Heart left ventricle (tissue), 16 donors: ENCODE measurements around the gene DCAF15. TPM values are rescaled to one million over a fixed set of nuclear protein-coding genes. Genes with fewer than 3 reads are reported as not detected.

Experiments used
- ATAC-seq, 4 donors: fragments of 200-7000 bp; cut with Tn5 transposase; one replicate each; pipeline ENCODE4 v1.9.1; 2020 to 2022; ENCODE audit warnings: moderate library complexity in 4 of 4, mild to moderate bottlenecking in 3 of 4, moderate number of reproducible peaks in 1 of 4
- DNase-seq, 5 donors: peaks; one replicate each; pipeline ENCODE4 v3.0.0-alpha.2; 2020
- H3K27ac ChIP-seq, 12 donors: fragments of 200-600 bp; sonication (generic) in 4 of 12; one replicate each; pipeline versions ENCODE4 v1.5.0 to v1.8.0; 2016 to 2022; ENCODE audit warnings: mild to moderate bottlenecking in 2 of 12
- H3K27me3 ChIP-seq, 9 donors: fragments of 200-600 bp; sonication (generic) in 2 of 9; one replicate each; pipeline versions ENCODE4 v1.5.1 to v1.8.0; 2016 to 2022; ENCODE audit warnings: mild to moderate bottlenecking in 3 of 9
- H3K36me3 ChIP-seq, 9 donors: fragments of 200-600 bp; sonication (generic) in 2 of 9; one replicate each; pipeline versions ENCODE4 v1.5.0 to v1.8.0; 2018 to 2022; ENCODE audit warnings: mild to moderate bottlenecking in 2 of 9
- H3K4me1 ChIP-seq, 12 donors: fragments of 200-600 bp; sonication (generic) in 4 of 12; one replicate each; pipeline versions ENCODE4 v1.5.0 to v1.8.0; 2016 to 2022; ENCODE audit warnings: mild to moderate bottlenecking in 3 of 12
- H3K4me3 ChIP-seq, 12 donors: fragments of 200-600 bp; sonication (generic) in 4 of 12; one replicate each; pipeline versions ENCODE4 v1.5.0 to v1.8.0; 2017 to 2022; ENCODE audit warnings: mild to moderate bottlenecking in 9 of 12, moderate library complexity in 4 of 12
- H3K9me3 ChIP-seq, 12 donors: fragments of 200-600 bp; sonication (generic) in 4 of 12; one replicate each; pipeline versions ENCODE4 v1.5.0 to v1.8.0; 2016 to 2022; ENCODE audit warnings: mild to moderate bottlenecking in 1 of 12
- CTCF ChIP-seq, 12 donors: fragments of 200-600 bp; sonication (generic) in 4 of 12; IDR thresholded peaks; one replicate each; pipeline versions ENCODE4 v1.5.0 to v1.8.0; 2018 to 2022; ENCODE audit warnings: antibody characterized with exemption in 12 of 12, mild to moderate bottlenecking in 5 of 12
- POLR2A ChIP-seq, 2 donors: fragments of 450-650 bp; IDR thresholded peaks; one replicate each; pipeline ENCODE4 v1.6.1; 2017; ENCODE audit warnings: antibody characterized with exemption in 2 of 2, mild to moderate bottlenecking in 2 of 2, moderate library complexity in 2 of 2
- WGBS, 4 donors: extraction: QIAGEN DNeasy Blood & Tissue Kit in 2 of 4; methylation state at CpG; one replicate each; pipeline versions ENCODE4 v1.1.5 to v1.1.7; 2013 to 2018; 5-methylcytosine and 5-hydroxymethylcytosine counted together
- intact Hi-C, 10 donors: fragments of 100-400 bp; cut with DNase I; formaldehyde crosslinking; loops; one replicate each; pipeline versions ENCODE4 v1.11.1 to v1.14.2; 2022
- polyA plus RNA-seq, 2 donors: library from polyadenylated mRNA; stranded (reverse); fragments of 200-250 nt; gene quantifications; one replicate each; pipeline ENCODE4 v1.2.3, GENCODE V29; 2013
- total RNA-seq, 9 donors: library from RNA; depleted of rRNA in 2 of 9; stranded (reverse); fragments of >200 nt in 2 of 9; fragmentation: NEBNext Ultra II Directional in 3 of 9; extraction: Animal tissue kit (Norgen Biotek cat#: 25700) in 3 of 9; gene quantifications; one replicate each; pipeline versions ENCODE4 v1.1.0 to v1.2.4, GENCODE V29; 2016 to 2023
- donor health status: ischemic (EF 13 %, LVEDD 7.1; RV severe dilation, severe dysfunction).
- donor health status: healthy with polysubstance abuse.
- donor health status: DM: no; HTN: yes; CAD: no.
- donor health status: DM: no; HTN: no; CAD: no.
- donor health status: ischemic (EF 25% LVEDD 6.9; RV normal size, moderate dysfunction).
- donor health status: ischemic (EF 25% LVEDD 5.7; RV mildly dilated, moderate dysfunction).
- donor health status: healthy.
- donor health status: DM: yes; HTN: yes; CAD: no.
- donor health status: ischemic (EF 35%, LVEDD 5.7; RV mildly dilated, moderate dysfunction).
- donor health status: nonischemic (EF 11% LVEDD 7.7; RV severe dilation, severe dysfunction).
- donor health status: DM: yes; HTN: yes; CAD: no.
- donor health status: PGD.
- donor health status: ischemic (EF 29% LVEDD 5.4; RV normal size, mild dysfunction).
- donor health status: nonischemic (EF 23%, LVEDD 6.1; RV moderate dilation, normal function).

Gene DCAF15
- total and polyA plus RNA-seq, 11 donors: 8.4 to 25.8 (median 18.1) TPM

GRCh38 chr19:13932911-13933393 is 19.4 kb upstream of the DCAF15 start:
- peak in 1 of 4 donors; percentile 8 for ATAC-seq
- intact Hi-C loops: no loop called here
- 86 to 91% (median 88%) methylated on average over 6 to 42 of the region's 42 CpGs for WGBS, 4 donors

GRCh38 chr19:13934785-13935109 is 17.6 kb upstream of the DCAF15 start:
- DNase-seq: no peak
- H3K36me3 ChIP-seq: peaks cover 0 to 11% (median 6%) of the 10 kb centered on the region in 9 donors
- WGBS, 4 donors: 92 to 100% (median 95%) methylated on average over 2 of the region's 2 CpGs
- TF ChIP-seq POLR2A (IDR thresholded peaks at IDR 0.05) (no peak), CTCF (IDR thresholded peaks at IDR 0.05) (no peak)
- peaks cover 0 to 27% (median 9%) of the 10 kb centered on the region in 9 donors for H3K27me3 ChIP-seq
- H3K4me3 ChIP-seq: no peak overlapping the region
- peaks cover 0 to 4% (median 0%) of the 10 kb centered on the region in 12 donors for H3K4me1 ChIP-seq
- ATAC-seq: no peak
- intact Hi-C loops: no loop called here
- H3K9me3 ChIP-seq: no peaks in the 10 kb centered on the region
- H3K27ac ChIP-seq: no peak overlapping the region

More at GRCh38 chr19:13932911-13933393, 19.4 kb upstream of the DCAF15 start:
- DNase-seq: no peak
- Histone ChIP-seq H3K4me3 (no peak overlapping the region), H3K9me3 (no peaks in the 10 kb centered on the region), H3K4me1 (peaks cover 0 to 4% (median 0%) of the 10 kb centered on the region in 12 donors), H3K27ac (no peak overlapping the region), H3K27me3 (peaks cover 0 to 27% (median 9%) of the 10 kb centered on the region in 9 donors), H3K36me3 (peaks cover 0 to 15% (median 10%) of the 10 kb centered on the region in 9 donors)
- no peak for TF ChIP-seq POLR2A (IDR thresholded peaks at IDR 0.05)
- TF ChIP-seq CTCF (IDR thresholded peaks at IDR 0.05): no peak

- no peak for ATAC-seq
- peaks cover 0 to 6% (median 0%) of the 10 kb centered on the region in 9 donors for H3K36me3 ChIP-seq
- H3K27me3 ChIP-seq: peaks cover 0 to 27% (median 9%) of the 10 kb centered on the region in 9 donors
- H3K9me3 ChIP-seq: no peaks in the 10 kb centered on the region
- H3K4me3 ChIP-seq: no peak overlapping the region
- peaks cover 0 to 4% (median 0%) of the 10 kb centered on the region in 12 donors for H3K4me1 ChIP-seq
- DNase-seq: no peak
- TF ChIP-seq POLR2A (IDR thresholded peaks at IDR 0.05): no peak
- no peak overlapping the region for H3K27ac ChIP-seq
- 50 to 77% (median 70%) methylated on average over 6 to 22 of the region's 22 CpGs for WGBS, 4 donors
- intact Hi-C loops: no loop called here
These were observed 16.4 kb upstream of the DCAF15 start for GRCh38 chr19:13935765-13936510.

- no peak for DNase-seq
- Histone ChIP-seq H3K4me3 (peak overlapping the region in 7 of 12 donors; percentile 10 to 54 (median 36)), H3K4me1 (peaks cover 0 to 4% (median 0%) of the 10 kb centered on the region in 12 donors), H3K27me3 (peaks cover 0 to 27% (median 9%) of the 10 kb centered on the region in 9 donors), H3K36me3 (no peaks in the 10 kb centered on the region), H3K27ac (no peak overlapping the region), H3K9me3 (no peaks in the 10 kb centered on the region)
- ATAC-seq: peak in 1 of 4 donors; percentile 28
- 11 to 23% (median 15%) methylated on average over 10 to 29 of the region's 29 CpGs for WGBS, 4 donors
- TF ChIP-seq POLR2A (IDR thresholded peaks at IDR 0.05) (no peak), CTCF (IDR thresholded peaks at IDR 0.05) (no peak)
- intact Hi-C loops: no loop called here
These were observed 14.6 kb upstream of the DCAF15 start for GRCh38 chr19:13937479-13938300.
